K562 (cell line): ENCODE measurements around the gene DNASE1L3. TPM values are rescaled to one million over a fixed set of nuclear protein-coding genes. Genes with fewer than 3 reads are reported as not detected.

Experiments
- ETV5 ChIP-seq: sonication (generic); formaldehyde crosslinking; IDR thresholded peaks from 2 replicates; pipeline ENCODE4 v1.4.0; 2020; ENCODE audit warnings: low read depth, mild to moderate bottlenecking, missing genetic modification reagents
- LCOR ChIP-seq: sonication (generic); formaldehyde crosslinking; IDR thresholded peaks from 2 replicates; pipeline ENCODE4 v1.8.0; 2022; ENCODE audit warnings: mild to moderate bottlenecking, missing genetic modification reagents
- REST ChIP-seq, 2 experiments: fragments of 450-650 bp; formaldehyde crosslinking in 1 of 2; IDR thresholded peaks; 2 replicates each; pipeline versions ENCODE4 v1.4.0 to v1.6.1; 2014 to 2020; ENCODE audit warnings: mild to moderate bottlenecking in 2 of 2, borderline replicate concordance in 1 of 2, low read depth in 1 of 2
- RFX1 ChIP-seq: fragments of 450-650 bp; IDR thresholded peaks from 2 replicates; pipeline ENCODE4 v1.6.1; 2016; ENCODE audit warnings: mild to moderate bottlenecking, moderate library complexity
- ZBTB33 ChIP-seq: sonication (generic); formaldehyde crosslinking; IDR thresholded peaks from 2 replicates; pipeline ENCODE4 v1.8.1; 2023; ENCODE audit warnings: mild to moderate bottlenecking, missing genetic modification reagents
- ZBTB43 ChIP-seq: sonication (generic); formaldehyde crosslinking; IDR thresholded peaks from 2 replicates; pipeline ENCODE4 v1.8.0; 2023; ENCODE audit warnings: mild to moderate bottlenecking, missing genetic modification reagents
- ZEB2 ChIP-seq: fragments of 450-650 bp; IDR thresholded peaks from 2 replicates; pipeline ENCODE4 v1.6.1; 2016
- ZNF277 ChIP-seq: fragments of 250-450 bp; sonication (Bioruptor Pico); IDR thresholded peaks from 2 replicates; pipeline ENCODE4 v1.8.0; 2022; ENCODE audit warnings: inconsistent platforms, mild to moderate bottlenecking, moderate library complexity, borderline replicate concordance
- polyA plus RNA-seq, 8 experiments: library from polyadenylated mRNA; depleted of rRNA in 4 of 8; stranded (reverse) in 5 of 8; unstranded in 3 of 8; fragments of >200 nt; fragmentation: Nextera tagmentation in 2 of 8; fragmentation: Illumina TruSeq in 1 of 8; extraction: Ambion mirVana in 2 of 8; extraction: Trizol in 1 of 8; gene quantifications; 2 replicates each; pipeline versions ENCODE4 v1.2.1 to v1.2.3, GENCODE V29; 2011 to 2014; ENCODE audit warnings: inconsistent platforms in 1 of 8, missing spikeins in 1 of 8
- total RNA-seq, 7 experiments: library from RNA; depleted of rRNA in 6 of 7; stranded (reverse); fragments of >200 nt in 6 of 7; fragmentation: Illumina TruSeq in 2 of 7; extraction: Trizol in 2 of 7; gene quantifications; 2 replicates each; pipeline versions ENCODE4 v1.2.1 to v1.2.3, GENCODE V29; 2011 to 2021; ENCODE audit warnings: low replicate concordance in 1 of 7

DNASE1L3 gene
- total and polyA plus RNA-seq, 9 of the 15 experiments (the other 6 are each of a cell fraction or from before 2014, with no cell fraction given): 0.06 TPM; not detected in 8

GRCh38 chr3:58173669-58174398, 36.9 kb downstream of the DNASE1L3 start (continued):
- TF ChIP-seq REST (IDR thresholded peaks at IDR 0.05; ENCODE audit: borderline replicate concordance): peak; percentile 64; the same call in 1 of the 2 replicates
- no peak for TF ChIP-seq REST (CRISPR knock-in tag; IDR thresholded peaks at IDR 0.05; ENCODE audit: low read depth)
- 0 out of 2 replicates have a peak, but pooled peaks have one; percentile 14 for TF ChIP-seq ETV5
- no peak for TF ChIP-seq ZEB2
- TF ChIP-seq ZBTB43 (CRISPR knock-in tag): 0 out of 2 replicates have a peak, but pooled peaks have one; percentile 39
- peak; percentile 52; the same call in 1 of the 2 replicates for TF ChIP-seq RFX1
- TF ChIP-seq ZBTB33 (CRISPR knock-in tag): peak; percentile 62
- TF ChIP-seq ZNF277 (CRISPR knock-in tag): no peak
- no peak for TF ChIP-seq LCOR (CRISPR knock-in tag)
